Activated naive CD8-positive, alpha-beta T cell treated with anti-CD3 and anti-CD28 coated beads, Interleukin-2, amount 50 U/mL, for 16 hours (primary cell): ENCODE measurements around the gene PSMG2.

Experiments used
- DNase-seq: peaks from one replicate; pipeline ENCODE4 v3.0.0-alpha.2; 2020; ENCODE audit warnings: low read depth, low spot score

The PSMG2 gene, protein sequence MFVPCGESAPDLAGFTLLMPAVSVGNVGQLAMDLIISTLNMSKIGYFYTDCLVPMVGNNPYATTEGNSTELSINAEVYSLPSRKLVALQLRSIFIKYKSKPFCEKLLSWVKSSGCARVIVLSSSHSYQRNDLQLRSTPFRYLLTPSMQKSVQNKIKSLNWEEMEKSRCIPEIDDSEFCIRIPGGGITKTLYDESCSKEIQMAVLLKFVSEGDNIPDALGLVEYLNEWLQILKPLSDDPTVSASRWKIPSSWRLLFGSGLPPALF

DNA sequence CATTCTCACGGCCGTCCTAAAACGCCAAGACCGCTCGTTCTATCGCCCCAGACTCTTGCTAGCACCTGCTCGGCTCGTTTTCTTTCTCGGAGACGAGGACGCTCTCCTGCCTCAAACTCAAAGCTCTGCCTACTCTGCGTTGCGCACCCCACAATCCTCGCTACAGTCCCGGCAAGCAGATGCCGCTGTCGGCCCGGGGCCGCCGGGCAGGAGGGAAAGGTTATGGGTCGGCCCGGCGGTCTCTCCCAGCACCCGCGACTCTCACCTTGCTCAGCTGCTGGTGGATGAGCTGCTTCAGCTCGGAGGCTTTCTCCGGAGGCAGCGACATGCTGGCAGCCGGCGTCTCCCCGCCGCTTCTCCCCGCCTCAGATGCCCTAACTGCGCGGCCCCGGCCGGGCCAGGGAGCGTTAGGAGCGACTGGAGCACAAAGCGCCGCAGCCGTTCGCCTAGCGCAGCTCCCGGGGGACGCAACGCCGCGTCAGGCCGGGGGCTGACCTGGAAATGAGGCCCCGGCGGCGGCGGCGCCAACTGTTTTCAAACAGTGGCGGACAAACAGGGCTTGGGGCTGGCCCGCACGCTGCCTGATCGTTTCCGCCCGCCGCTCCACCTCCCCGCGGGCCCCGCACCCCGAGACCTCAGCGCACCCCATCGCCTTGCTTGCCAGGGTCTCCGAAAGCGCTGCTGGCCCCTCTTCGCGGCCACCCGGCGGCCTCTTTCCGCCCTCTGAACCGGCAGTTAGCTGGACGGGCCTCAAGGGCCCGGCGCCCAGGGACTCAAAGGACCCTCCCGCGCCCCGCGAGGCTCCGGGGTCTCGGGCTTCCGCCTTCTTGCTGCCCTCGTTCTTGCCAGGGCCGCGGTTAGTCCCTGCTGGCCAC is at the start of gene PSMG2, which contains the start of gene CEP76:
TSS of gene PSMG2 (plus strand) at position 822 of the 875 bp plus-strand sequence. CDS start 66 bp downstream, outside the sequence.
TSS of gene CEP76 (minus strand) at position 503 of the 875 bp plus-strand sequence. CDS start at position 328, 175 bp downstream.
- DNase-seq: peak; percentile 59

DNA sequence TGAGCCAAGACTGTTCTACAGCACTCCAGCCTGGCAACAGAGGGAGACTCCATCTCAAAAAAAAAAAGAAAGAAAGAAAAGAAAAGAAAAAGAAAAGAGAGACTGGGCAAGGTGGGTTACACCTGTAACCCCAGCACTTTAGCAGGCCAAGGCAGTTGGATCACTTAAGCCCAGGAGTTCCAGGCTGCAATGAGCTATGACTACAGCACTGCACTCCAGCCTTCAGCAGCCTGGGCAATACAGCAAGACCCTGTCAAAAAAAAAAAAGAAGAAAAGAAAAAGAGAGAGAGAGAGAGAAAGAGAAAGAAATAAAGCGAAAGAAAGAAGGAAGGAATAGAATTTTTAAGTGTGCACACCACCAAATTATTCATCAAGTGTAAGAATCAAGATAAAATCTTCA is 47.9 kb upstream of the PSMG2 start:
- DNase-seq: no peak

DNA sequence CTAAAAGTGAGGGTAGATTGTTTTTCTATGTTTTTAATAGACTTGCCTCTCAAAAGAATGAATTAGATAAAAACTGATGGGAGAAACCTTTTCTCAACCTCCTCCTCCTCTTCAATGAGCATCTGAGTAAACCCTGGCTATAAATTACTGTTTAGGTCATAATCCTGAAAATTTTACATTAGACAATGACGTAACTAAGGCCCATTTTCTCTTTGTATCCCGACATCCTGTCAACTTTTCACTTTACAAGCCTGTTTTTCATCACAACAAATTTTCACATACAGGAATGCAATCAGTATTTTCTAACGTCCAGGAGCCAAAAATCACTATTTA is 46.3 kb upstream of the PSMG2 start:
- no peak for DNase-seq

DNA sequence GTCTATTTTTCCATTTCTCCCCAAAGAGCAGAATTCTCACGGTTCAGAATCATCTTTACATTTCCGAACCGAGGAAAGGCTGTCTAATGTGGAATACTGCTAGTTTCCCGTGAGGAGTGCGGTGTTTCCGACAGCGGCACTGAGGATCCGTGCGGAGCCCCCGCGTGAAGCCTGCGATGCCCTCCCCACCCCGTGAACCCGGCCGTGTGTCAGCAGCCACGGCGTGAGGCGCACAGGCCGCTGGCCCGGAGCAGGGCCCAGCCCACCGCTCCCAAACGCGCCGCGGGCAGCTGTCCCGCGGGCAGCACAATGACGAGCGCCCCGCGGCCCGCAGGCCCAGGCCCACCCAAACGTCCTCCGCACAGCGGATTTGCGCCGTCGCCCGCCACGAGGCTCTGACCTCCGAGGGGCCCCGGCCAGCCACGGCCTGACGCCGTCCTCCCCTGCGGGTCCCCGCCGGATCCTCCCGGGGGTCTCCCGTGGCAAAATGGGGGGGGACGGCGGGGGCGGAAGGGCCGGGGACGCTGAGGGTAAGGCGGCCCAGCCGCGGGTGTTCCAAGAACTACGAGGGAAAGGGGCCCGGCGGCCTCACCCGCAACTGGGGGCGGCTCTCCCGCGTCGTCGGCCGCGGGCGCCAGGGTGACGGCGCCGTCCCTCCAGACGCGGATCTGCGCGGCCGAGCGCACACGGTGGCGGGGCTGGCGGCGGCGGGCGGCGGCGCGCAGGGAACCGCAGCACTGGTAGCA is 45.7 kb upstream of the PSMG2 start:
- no peak for DNase-seq

DNA sequence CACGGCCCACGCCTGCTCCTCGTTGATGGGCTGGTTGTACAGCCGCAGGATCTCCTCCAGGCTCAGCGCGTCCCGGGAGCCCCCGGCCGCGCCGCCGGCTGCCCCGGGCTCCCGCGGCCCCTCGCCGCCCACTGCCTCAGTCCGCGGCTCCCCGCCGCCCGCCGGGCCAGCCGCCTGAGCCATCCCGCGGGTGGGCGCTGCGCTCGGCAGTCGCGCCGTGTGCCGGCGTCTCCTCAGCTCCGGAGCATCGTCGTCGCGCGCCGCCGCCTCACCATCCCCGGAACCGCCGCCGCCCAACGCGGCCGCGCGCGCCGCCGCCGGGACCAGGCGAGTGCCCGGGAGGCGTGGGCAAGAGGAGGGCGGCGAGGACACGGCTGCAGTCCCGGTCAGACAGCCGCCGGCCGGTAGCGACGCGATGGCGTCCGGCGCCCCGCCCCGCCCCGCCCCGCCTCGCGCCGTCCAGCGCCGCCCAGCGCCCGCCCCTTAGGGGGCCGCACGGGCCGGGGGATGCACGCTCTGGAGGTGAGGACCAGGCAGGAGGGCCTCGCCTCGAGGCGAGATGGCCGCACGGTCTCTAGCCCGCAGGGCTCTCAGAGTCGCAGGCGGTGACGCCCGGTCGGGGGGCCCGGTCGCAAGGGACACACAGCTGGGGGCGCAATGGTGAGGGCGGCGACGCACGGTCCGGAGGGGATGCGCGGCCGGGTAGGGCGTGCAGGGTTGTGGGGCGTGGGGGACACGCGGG is 45.0 kb upstream of the PSMG2 start, which contains the start of gene SPIRE1:
TSS of gene SPIRE1 (minus strand) at position 424 of the 742 bp plus-strand sequence. CDS start at position 183, 241 bp downstream.
- no peak for DNase-seq

- DNase-seq: no peak
Measured at GRCh38 chr18:12658426-12659138, 44.3 kb upstream of the PSMG2 start.

DNA sequence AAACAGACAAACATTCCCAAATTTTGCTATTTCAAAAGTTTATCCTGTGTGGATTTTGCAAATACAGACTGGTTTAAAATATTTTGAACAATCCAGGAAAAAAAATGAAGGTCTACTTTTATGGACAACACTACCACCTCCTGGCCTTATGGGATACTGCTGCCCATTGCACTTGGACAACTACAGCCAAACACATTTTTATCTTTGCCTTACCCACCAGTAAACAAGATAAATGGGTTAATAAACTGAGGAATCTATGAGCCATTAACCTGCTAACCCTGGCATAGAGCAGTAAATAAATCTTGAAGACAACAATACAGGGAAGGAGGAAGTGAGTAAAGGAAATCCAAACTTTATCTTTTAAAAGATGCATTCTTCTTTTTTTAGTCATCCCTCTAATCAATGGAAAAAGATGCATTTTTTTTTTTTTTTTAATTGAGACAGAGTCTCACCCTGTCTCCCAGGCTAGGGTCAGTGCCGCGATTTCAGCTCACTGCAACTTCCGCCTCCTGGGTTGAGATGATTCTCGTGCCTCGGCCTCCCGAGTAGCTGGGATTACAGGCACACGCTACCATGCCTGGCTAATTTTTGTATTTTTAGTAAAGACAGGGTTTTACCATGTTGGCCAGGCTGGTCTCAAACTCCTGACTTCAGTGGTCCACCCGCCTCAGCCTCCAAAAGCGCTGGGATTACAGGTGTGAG is 42.8 kb upstream of the PSMG2 start:
- no peak for DNase-seq

- DNase-seq: no peak
Measured at GRCh38 chr18:12668041-12668440, 34.8 kb upstream of the PSMG2 start.

DNA sequence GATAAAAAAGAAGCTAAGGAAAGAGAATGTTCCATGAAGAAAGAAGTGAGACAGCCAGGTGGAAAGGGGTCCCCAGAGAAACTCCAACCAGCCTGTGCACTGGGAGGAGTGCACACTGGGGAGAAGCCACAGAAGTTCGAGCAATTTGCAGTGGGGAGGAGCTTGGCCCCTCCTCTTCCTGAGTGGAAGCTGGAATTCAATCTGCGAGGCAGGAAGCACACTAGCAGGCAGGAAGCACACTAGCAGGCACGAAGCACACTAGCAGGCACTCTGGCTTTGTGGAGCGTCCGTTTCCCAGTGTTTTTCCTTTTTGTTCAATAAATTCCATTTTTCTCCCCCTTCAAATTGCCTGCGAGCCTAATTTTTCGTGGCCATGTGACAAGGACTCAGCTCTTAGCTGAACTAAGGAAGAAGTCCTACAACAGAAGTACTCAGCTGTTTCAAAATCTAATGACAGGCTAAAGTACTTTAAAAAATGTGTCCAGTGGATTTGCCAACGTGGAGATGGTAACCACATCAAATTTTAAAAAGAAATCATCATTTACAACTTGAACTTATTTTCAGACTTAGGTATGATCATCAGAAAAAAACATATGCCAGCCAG is 23.6 kb upstream of the PSMG2 start:
- DNase-seq: no peak

- DNase-seq: no peak
Measured at GRCh38 chr18:12686100-12686499, 16.7 kb upstream of the PSMG2 start.

DNA sequence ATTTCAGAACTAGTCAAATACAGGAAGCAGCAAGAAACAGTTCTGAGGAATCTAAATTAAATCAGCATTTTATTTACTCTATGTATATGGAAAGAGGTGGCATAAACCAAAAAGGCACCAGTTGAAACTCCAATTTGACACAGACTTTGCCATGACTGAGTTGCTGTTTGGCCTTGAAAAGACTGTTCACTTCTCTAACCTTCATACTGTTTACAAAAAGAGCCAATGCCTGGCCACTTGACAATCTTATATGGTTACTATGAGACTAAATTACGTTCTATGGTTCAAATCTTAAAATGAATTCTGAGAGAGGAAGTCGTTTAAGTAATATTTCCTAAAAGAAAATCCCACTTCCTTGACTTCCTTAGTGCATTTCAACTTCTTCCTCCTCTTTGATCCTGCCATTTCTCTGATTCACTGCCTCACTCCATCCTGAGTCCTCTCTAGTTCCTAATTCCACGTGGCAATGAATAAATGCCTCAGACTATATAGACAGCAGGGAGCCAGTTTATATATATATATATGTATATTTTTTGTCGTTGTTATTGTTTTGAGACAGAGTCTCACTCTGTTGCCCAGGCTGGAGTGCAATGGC is 13.5 kb upstream of the PSMG2 start:
- no peak for DNase-seq

- DNase-seq: no peak
Measured at GRCh38 chr18:12692206-12692605, 10.6 kb upstream of the PSMG2 start.

- DNase-seq: no peak
Measured at GRCh38 chr18:12694032-12694431, 8.8 kb upstream of the PSMG2 start.

DNA sequence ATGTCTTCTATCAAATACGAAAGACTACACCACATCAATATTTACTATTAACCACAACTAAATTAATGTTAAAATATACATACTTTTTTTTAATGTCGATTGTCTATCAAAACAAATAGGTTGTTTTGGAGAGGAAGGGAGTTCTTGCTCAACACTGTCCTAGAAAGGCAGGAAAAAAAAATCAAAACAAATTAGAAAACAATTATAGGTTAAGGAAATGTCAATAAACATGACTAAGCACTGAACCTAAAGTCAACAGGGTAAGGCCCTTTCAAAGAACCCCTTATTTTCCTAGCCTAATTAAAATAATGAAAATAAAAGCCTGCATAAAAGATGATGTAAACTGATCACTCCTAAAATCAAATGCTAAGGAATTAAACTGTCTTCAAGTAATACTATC is 3.1 kb upstream of the PSMG2 start:
- no peak for DNase-seq

DNA sequence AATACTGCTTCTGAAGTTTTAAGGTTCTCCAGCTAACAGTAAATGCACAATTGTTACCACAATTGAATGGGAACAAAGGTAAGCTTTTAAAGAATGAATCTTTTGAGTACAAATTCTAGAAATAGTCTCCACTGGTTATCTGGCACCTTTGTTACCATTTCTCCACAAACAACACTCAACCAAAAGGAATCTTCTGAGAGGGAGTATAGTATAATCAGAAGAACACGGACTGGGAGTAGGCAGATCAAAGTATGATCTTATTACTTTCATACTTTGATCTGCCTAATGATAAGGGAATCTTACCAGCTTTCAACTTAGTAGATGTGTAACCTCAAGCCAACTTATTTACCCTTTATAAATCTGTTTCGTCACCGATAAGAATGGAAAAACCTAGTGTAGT is 1.7 kb upstream of the PSMG2 start:
- DNase-seq: no peak

- no peak for DNase-seq
Measured at GRCh38 chr18:12703096-12703567, 290 bp downstream of the PSMG2 start.

- DNase-seq: no peak
Measured at GRCh38 chr18:12703664-12704063, 822 bp downstream of the PSMG2 start.

GRCh38 chr18:12711446-12711845 is 8.6 kb downstream of the PSMG2 start:
- no peak for DNase-seq
